Liver (tissue), 3 donors: ENCODE results near the gene IPO5.

Experiments used
- ATF3 ChIP-seq: IDR thresholded peaks from 2 replicates; pipeline ENCODE4 v1.6.1; 2016; ENCODE audit warnings: antibody characterized with exemption
- CTCF ChIP-seq: fragments of 150-350 bp; IDR thresholded peaks from 2 replicates; pipeline ENCODE4 v1.5.1; 2017; ENCODE audit warnings: improper control_type of control experiment, low read depth, low read length; ENCODE audit not compliant: missing input control
- EGR1 ChIP-seq, 2 donors: IDR thresholded peaks; 2 replicates each; pipeline ENCODE4 v1.6.1; 2016 to 2018; ENCODE audit warnings: antibody characterized with exemption in 2 of 2, low read depth in 2 of 2
- GABPA ChIP-seq, 2 donors: IDR thresholded peaks in 1 of 2; conservative IDR thresholded peaks in 1 of 2; 2 replicates each; pipeline ENCODE4 v1.6.1; 2016; ENCODE audit warnings: antibody characterized with exemption in 2 of 2, mild to moderate bottlenecking in 1 of 2, moderate library complexity in 1 of 2
- HNF4G ChIP-seq: IDR thresholded peaks from 2 replicates; pipeline ENCODE4 v1.6.1; 2016; ENCODE audit warnings: antibody characterized with exemption
- JUND ChIP-seq, 2 donors: IDR thresholded peaks; 2 replicates each; pipeline ENCODE4 v1.6.1; 2016; ENCODE audit warnings: antibody characterized with exemption in 2 of 2
- RAD21 ChIP-seq, 2 donors: IDR thresholded peaks; 2 replicates each; pipeline ENCODE4 v1.6.1; 2016; ENCODE audit warnings: antibody characterized with exemption in 2 of 2, mild to moderate bottlenecking in 2 of 2
- REST ChIP-seq: IDR thresholded peaks from 2 replicates; pipeline ENCODE4 v1.6.1; 2016; ENCODE audit warnings: antibody characterized with exemption, mild to moderate bottlenecking
- RXRA ChIP-seq, 2 donors: IDR thresholded peaks; 2 replicates each; pipeline ENCODE4 v1.6.1; 2017 to 2018; ENCODE audit warnings: antibody characterized with exemption in 2 of 2, mild to moderate bottlenecking in 1 of 2
- SP1 ChIP-seq: IDR thresholded peaks from 2 replicates; pipeline ENCODE4 v1.6.1; 2018; ENCODE audit warnings: antibody characterized with exemption, mild to moderate bottlenecking
- TAF1 ChIP-seq: conservative IDR thresholded peaks from 2 replicates; pipeline ENCODE4 v1.6.1; 2016; ENCODE audit warnings: antibody characterized with exemption, mild to moderate bottlenecking
- YY1 ChIP-seq: IDR thresholded peaks from 2 replicates; pipeline ENCODE4 v1.6.1; 2016; ENCODE audit warnings: antibody characterized with exemption, mild to moderate bottlenecking
- ZBTB33 ChIP-seq: IDR thresholded peaks from 2 replicates; pipeline ENCODE4 v1.6.1; 2016; ENCODE audit warnings: antibody characterized with exemption
- donor health status: healthy.
- donor health status: healthy.

GRCh38 chr13:97913206-97913605, 40.3 kb upstream of the IPO5 start:
- TF ChIP-seq CTCF (no peak), ZBTB33 (no peak), RAD21 (IDR thresholded peaks at IDR 0.05) (no peak), YY1 (no peak), EGR1 (IDR thresholded peaks at IDR 0.05; ENCODE audit: low read depth in 2 of 2) (no peak), HNF4G (no peak), TAF1 (no peak), REST (no peak), GABPA (IDR thresholded peaks at IDR 0.05 in 1 of 2, conservative IDR thresholded peaks at IDR 0.05 in 1 of 2) (no peak), JUND (IDR thresholded peaks at IDR 0.05) (no peak), SP1 (no peak), RXRA (IDR thresholded peaks at IDR 0.05) (no peak), ATF3 (no peak)
